ENCODE data around the gene AGAP5.

GRCh38 chr10:73734028-73734720 is 36.3 kb upstream of the AGAP5 start:
- TF ChIP-seq CTCF (IDR thresholded peaks at IDR 0.05) (no peak), EZH2 (IDR thresholded peaks at IDR 0.05; ENCODE audit: borderline replicate concordance, insufficient read depth, low read depth, low read length, poor library complexity, severe bottlenecking) (no peak)

Measured in B cell (primary cell).